ENCODE results near the gene LNPEP.

Gene LNPEP

DNA sequence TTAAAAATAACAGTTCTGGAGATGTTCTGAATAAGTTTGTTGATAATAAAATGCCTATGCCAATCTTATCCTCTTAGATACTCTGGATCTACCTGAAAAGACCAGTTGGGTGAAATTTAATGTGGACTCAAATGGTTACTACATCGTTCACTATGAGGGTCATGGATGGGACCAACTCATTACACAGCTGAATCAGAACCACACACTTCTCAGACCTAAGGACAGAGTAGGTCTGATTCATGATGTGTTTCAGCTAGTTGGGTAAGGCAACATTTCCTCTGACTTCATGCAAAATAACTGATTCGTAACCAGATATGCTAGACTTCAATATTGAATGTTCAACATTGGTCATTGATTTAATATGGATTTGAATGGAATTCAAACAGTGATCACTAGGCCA is 32.6 kb upstream of the LNPEP start:
- DNase-seq (no peak), ATAC-seq (ENCODE audit: insufficient read depth, low read depth) (no peak)
- Histone ChIP-seq H2AFZ (ENCODE audit: low read depth, low read length) (no peak overlapping the region), H3K27me3 (ENCODE audit: insufficient read depth, low read length, poor library complexity) (no peaks in the 10 kb centered on the region), H3K79me2 (ENCODE audit: insufficient read depth, low read length) (no peaks in the 10 kb centered on the region), H3K36me3 (ENCODE audit: insufficient read depth, low read length) (peaks cover 84% of the 10 kb centered on the region), H3K4me2 (ENCODE audit: insufficient read depth, low read length) (no peak overlapping the region), H3K4me1 (ENCODE audit: insufficient read depth, low read length) (no peaks in the 10 kb centered on the region), H4K20me1 (ENCODE audit: insufficient read depth, low read length) (no peaks in the 10 kb centered on the region), H3K9me3 (ENCODE audit: insufficient read depth, low read length, severe bottlenecking) (no peaks in the 10 kb centered on the region), H3K4me3 (ENCODE audit: low read depth in 1 of 2, low read length in 2 of 2) (no peak overlapping the region), H3K27ac (ENCODE audit: low read length) (no peak overlapping the region), H3K9ac (ENCODE audit: low read depth, low read length) (no peak overlapping the region)
- TF ChIP-seq, protein P1, sequence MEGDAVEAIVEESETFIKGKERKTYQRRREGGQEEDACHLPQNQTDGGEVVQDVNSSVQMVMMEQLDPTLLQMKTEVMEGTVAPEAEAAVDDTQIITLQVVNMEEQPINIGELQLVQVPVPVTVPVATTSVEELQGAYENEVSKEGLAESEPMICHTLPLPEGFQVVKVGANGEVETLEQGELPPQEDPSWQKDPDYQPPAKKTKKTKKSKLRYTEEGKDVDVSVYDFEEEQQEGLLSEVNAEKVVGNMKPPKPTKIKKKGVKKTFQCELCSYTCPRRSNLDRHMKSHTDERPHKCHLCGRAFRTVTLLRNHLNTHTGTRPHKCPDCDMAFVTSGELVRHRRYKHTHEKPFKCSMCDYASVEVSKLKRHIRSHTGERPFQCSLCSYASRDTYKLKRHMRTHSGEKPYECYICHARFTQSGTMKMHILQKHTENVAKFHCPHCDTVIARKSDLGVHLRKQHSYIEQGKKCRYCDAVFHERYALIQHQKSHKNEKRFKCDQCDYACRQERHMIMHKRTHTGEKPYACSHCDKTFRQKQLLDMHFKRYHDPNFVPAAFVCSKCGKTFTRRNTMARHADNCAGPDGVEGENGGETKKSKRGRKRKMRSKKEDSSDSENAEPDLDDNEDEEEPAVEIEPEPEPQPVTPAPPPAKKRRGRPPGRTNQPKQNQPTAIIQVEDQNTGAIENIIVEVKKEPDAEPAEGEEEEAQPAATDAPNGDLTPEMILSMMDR (IDR thresholded peaks at IDR 0.05; ENCODE audit: borderline replicate concordance, extremely low read depth, low read length, poor library complexity, severe bottlenecking): no peak
- no peak for TF ChIP-seq EZH2 (IDR thresholded peaks at IDR 0.05; ENCODE audit: borderline replicate concordance, low read depth, low read length, severe bottlenecking)

DNA sequence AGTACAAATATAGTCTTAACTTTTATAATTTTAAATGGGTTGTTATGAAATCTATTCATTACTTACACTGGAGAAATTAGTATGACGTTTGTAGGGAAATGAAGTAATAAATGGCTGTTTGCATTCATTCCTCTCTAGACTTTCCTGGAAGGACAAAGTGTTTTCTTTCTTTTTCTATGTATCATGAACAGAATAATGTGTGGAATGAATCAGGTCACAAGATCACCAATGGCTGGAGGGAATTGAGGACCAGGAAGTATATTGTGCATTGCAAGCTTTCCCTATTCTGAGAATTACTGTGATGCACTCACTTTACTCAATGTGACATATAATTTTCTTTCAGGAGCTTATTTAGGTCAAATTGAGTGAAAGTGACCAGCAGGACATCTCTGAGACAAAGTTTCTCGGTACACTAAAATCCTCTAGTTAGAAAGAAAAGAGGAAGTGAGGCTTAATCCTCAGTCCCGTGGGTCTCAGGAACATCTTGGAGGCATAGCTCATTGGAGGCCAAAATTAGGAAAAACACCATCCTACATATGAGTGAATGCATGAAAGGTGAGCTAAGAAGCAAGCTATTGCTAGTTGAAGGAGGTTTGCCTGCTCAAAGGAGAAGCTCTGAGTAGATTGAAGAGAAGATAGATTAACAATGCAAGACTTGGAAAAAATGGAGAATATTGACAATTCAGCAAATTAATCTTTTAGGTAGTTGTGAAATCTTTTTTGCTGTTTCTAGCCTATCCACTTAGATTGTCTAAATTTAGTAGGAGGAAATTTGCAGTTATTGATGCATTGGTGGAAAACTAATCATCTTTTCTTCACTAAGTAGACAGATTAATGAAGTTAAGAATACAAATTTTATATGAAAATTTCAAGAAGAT is 31.6 kb upstream of the LNPEP start:
- H3K4me3 ChIP-seq (ENCODE audit: low read depth in 1 of 2, low read length in 2 of 2): no peak overlapping the region
- H3K79me2 ChIP-seq (ENCODE audit: insufficient read depth, low read length): no peaks in the 10 kb centered on the region
- DNase-seq (no peak), ATAC-seq (ENCODE audit: insufficient read depth, low read depth) (no peak)
- no peaks in the 10 kb centered on the region for H3K9me3 ChIP-seq (ENCODE audit: insufficient read depth, low read length, severe bottlenecking)
- TF ChIP-seq, protein P1 (IDR thresholded peaks at IDR 0.05; ENCODE audit: borderline replicate concordance, extremely low read depth, low read length, poor library complexity, severe bottlenecking): no peak
- H3K27me3 ChIP-seq (ENCODE audit: insufficient read depth, low read length, poor library complexity): no peaks in the 10 kb centered on the region
- H3K4me1 ChIP-seq (ENCODE audit: insufficient read depth, low read length): no peaks in the 10 kb centered on the region
- H3K36me3 ChIP-seq (ENCODE audit: insufficient read depth, low read length): peaks cover 86% of the 10 kb centered on the region
- no peaks in the 10 kb centered on the region for H4K20me1 ChIP-seq (ENCODE audit: insufficient read depth, low read length)
- H2AFZ ChIP-seq (ENCODE audit: low read depth, low read length): no peak overlapping the region
- no peak overlapping the region for H3K27ac ChIP-seq (ENCODE audit: low read length)
- H3K9ac ChIP-seq (ENCODE audit: low read depth, low read length): no peak overlapping the region
- H3K4me2 ChIP-seq (ENCODE audit: insufficient read depth, low read length): no peak overlapping the region

DNA sequence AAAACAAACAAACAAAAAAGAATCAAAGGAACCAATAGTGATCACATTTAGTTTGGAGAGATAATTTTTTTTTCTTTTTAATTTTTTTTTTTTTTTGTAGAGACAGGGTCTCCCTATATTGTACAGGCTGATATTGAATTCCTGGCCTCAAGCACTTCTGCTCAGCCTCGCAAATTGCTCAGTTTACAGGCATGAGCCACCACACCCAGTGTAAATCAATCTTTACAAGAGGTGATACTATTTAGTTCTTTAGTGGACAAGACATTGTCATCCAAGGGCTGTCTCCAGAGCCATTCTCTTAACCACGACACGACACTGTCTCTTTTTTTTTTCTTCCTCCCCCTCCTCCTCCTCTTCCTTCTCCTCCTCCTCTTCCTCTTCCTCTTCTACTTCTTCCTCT is 30.0 kb upstream of the LNPEP start:
- DNase-seq (no peak), ATAC-seq (ENCODE audit: insufficient read depth, low read depth) (0 out of 3 replicates have a peak, but pooled peaks have one; percentile 19)
- Histone ChIP-seq H2AFZ (ENCODE audit: low read depth, low read length) (no peak overlapping the region), H4K20me1 (ENCODE audit: insufficient read depth, low read length) (no peaks in the 10 kb centered on the region), H3K27ac (ENCODE audit: low read length) (no peak overlapping the region), H3K4me1 (ENCODE audit: insufficient read depth, low read length) (no peaks in the 10 kb centered on the region), H3K4me3 (ENCODE audit: low read depth in 1 of 2, low read length in 2 of 2) (no peak overlapping the region), H3K9me3 (ENCODE audit: insufficient read depth, low read length, severe bottlenecking) (no peaks in the 10 kb centered on the region), H3K36me3 (ENCODE audit: insufficient read depth, low read length) (peaks cover 85% of the 10 kb centered on the region), H3K4me2 (ENCODE audit: insufficient read depth, low read length) (no peak overlapping the region), H3K27me3 (ENCODE audit: insufficient read depth, low read length, poor library complexity) (no peaks in the 10 kb centered on the region), H3K9ac (ENCODE audit: low read depth, low read length) (no peak overlapping the region), H3K79me2 (ENCODE audit: insufficient read depth, low read length) (no peaks in the 10 kb centered on the region)
- TF ChIP-seq, protein P1 (IDR thresholded peaks at IDR 0.05; ENCODE audit: borderline replicate concordance, extremely low read depth, low read length, poor library complexity, severe bottlenecking): no peak
- no peak for TF ChIP-seq EZH2 (IDR thresholded peaks at IDR 0.05; ENCODE audit: borderline replicate concordance, low read depth, low read length, severe bottlenecking)
